IPS-20b (cell line): Measurements from ENCODE around the gene GIMAP8.

Source experiments
- H3K27ac ChIP-seq: one replicate; pipeline ENCODE4 v1.5.1; 2013; ENCODE audit warnings: low read length
- H3K27me3 ChIP-seq: 2 replicates; pipeline ENCODE4 v1.6.1; 2013; ENCODE audit warnings: mild to moderate bottlenecking, low read length, inconsistent platforms; ENCODE audit not compliant: insufficient read depth
- H3K36me3 ChIP-seq: 2 replicates; pipeline ENCODE4 v1.6.1; 2013; ENCODE audit warnings: low read depth, mild to moderate bottlenecking, inconsistent platforms, low read length, moderate library complexity; ENCODE audit not compliant: insufficient read depth
- H3K4me1 ChIP-seq: 2 replicates; pipeline ENCODE4 v1.6.1; 2013; ENCODE audit warnings: mild to moderate bottlenecking, control low read depth, inconsistent platforms, low read length, moderate library complexity; ENCODE audit not compliant: insufficient read depth
- H3K4me3 ChIP-seq: 2 replicates; pipeline ENCODE4 v1.5.1; 2013; ENCODE audit warnings: mild to moderate bottlenecking, low read length, inconsistent platforms
- H3K9ac ChIP-seq: 2 replicates; pipeline ENCODE4 v1.6.1; 2013; ENCODE audit warnings: low read depth, mild to moderate bottlenecking, inconsistent platforms, low read length, moderate library complexity
- H3K9me3 ChIP-seq: 2 replicates; pipeline ENCODE4 v1.6.1; 2013; ENCODE audit warnings: mild to moderate bottlenecking, low read depth, low read length, inconsistent platforms; ENCODE audit not compliant: insufficient read depth

Gene GIMAP8

DNA sequence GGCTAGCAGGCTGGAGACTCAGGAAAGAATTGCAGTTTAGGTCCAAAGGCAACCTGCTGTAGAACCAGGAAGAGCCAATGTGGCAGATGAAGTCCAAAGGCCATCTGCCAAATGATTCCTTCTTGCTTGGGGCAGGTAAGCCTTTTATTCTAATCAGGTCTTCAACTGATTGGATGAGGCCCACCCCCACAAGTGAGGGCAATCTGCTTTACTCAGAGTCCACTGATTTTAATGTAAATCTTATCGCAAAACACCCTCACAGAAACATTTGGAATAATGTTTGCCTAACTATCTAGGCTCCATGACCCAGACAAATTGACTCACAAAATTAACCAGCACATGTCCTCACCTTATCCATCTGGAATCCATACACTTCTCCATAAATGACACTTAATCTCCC, 7.8 kb downstream of the GIMAP8 start:
- no peak overlapping the region for H3K4me3 ChIP-seq
- H3K27me3 ChIP-seq: no peaks in the 10 kb centered on the region; the same call in 1 of the 2 replicates
- H3K27ac ChIP-seq: no peak overlapping the region
- no peak overlapping the region for H3K9ac ChIP-seq
- no peaks in the 10 kb centered on the region for H3K4me1 ChIP-seq
- H3K36me3 ChIP-seq: no peaks in the 10 kb centered on the region
- H3K9me3 ChIP-seq: peaks cover 11% of the 10 kb centered on the region

GRCh38 chr7:150458756-150459155, 8.3 kb downstream of the GIMAP8 start:
- H3K9me3 ChIP-seq: peaks cover 11% of the 10 kb centered on the region
- no peak overlapping the region for H3K9ac ChIP-seq
- no peak overlapping the region for H3K27ac ChIP-seq
- no peaks in the 10 kb centered on the region for H3K36me3 ChIP-seq
- H3K27me3 ChIP-seq: no peaks in the 10 kb centered on the region
- H3K4me3 ChIP-seq: no peak overlapping the region
- H3K4me1 ChIP-seq: no peaks in the 10 kb centered on the region

- peaks cover under 1% of the 10 kb centered on the region; the same call in 1 of the 2 replicates for H3K27me3 ChIP-seq
- peaks cover 8% of the 10 kb centered on the region for H3K9me3 ChIP-seq
- H3K4me1 ChIP-seq: no peaks in the 10 kb centered on the region
- no peaks in the 10 kb centered on the region for H3K36me3 ChIP-seq
- H3K4me3 ChIP-seq: no peak overlapping the region
- no peak overlapping the region for H3K27ac ChIP-seq
- H3K9ac ChIP-seq: no peak overlapping the region
Measured at GRCh38 chr7:150461520-150461919, 11.1 kb downstream of the GIMAP8 start.

DNA sequence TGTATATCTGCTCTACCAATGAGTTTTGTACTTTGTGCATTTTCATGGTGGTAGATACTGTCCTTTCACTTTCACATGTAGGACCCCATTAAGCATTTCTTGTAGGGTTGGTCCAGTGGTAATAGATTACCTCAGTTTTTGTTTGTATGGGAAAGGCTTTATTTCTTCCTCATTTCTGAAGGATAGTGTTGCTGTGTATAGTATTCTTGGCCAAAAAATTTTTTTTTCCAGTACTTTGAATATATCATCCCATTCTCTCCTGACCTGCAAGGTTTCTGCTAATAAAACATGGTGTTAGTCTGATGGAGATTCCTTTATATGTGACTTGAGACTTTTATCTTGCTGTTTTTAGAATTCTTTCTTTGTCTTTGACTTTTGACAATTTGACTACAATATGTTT, 12.0 kb downstream of the GIMAP8 start:
- no peak overlapping the region for H3K9ac ChIP-seq
- H3K27ac ChIP-seq: no peak overlapping the region
- no peak overlapping the region for H3K4me3 ChIP-seq
- no peaks in the 10 kb centered on the region for H3K36me3 ChIP-seq
- H3K27me3 ChIP-seq: peaks cover 7% of the 10 kb centered on the region; the same call in 1 of the 2 replicates
- no peaks in the 10 kb centered on the region for H3K4me1 ChIP-seq
- H3K9me3 ChIP-seq: no peaks in the 10 kb centered on the region

DNA sequence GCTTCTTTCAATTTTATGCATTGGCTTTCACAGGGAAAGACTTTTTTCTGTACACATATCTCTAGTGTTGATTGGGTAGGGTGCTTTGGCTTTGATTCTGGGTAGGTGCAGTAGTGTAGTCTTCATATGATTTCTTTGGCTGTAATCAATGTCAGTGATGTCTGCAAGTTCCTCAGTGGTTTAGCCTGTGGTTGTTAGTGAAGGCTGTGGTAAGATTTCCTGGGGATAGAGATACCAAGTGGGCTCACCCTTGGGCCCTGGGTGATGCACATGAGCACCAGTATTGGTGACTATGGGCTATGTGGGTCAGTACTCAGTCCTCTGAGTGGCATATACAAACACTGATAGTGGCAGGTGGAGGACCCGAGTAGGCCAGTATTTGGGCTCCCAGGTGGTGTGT, 13.0 kb downstream of the GIMAP8 start:
- Histone ChIP-seq H3K9me3 (no peaks in the 10 kb centered on the region), H3K4me3 (no peak overlapping the region), H3K9ac (no peak overlapping the region), H3K4me1 (no peaks in the 10 kb centered on the region), H3K27ac (no peak overlapping the region), H3K36me3 (no peaks in the 10 kb centered on the region), H3K27me3 (peaks cover 7% of the 10 kb centered on the region; the same call in 1 of the 2 replicates)

DNA sequence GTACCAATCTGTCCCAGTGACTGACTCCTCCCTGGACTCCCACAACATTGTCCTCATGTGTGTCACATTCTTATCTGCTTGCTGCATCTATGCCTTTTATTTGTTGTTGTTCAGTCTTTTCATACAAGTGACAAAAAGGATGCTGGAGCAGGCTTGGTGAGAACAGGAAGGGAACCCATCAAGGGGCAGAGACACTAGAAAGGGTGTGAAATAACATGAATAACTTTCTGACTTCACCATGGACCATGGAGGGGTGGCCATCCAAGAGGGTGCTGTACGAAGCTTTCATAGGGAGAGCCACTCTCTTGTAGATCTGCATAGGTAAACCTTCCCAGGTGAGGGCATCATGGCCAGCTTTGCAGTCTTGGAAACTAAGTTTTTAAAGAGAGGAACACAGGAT, 14.5 kb downstream of the GIMAP8 start:
- H3K4me1 ChIP-seq: no peaks in the 10 kb centered on the region
- no peaks in the 10 kb centered on the region for H3K9me3 ChIP-seq
- H3K27ac ChIP-seq: no peak overlapping the region
- H3K4me3 ChIP-seq: no peak overlapping the region
- H3K9ac ChIP-seq: no peak overlapping the region
- H3K27me3 ChIP-seq: peaks cover 7% of the 10 kb centered on the region; the same call in 1 of the 2 replicates
- H3K36me3 ChIP-seq: no peaks in the 10 kb centered on the region

GRCh38 chr7:150465414-150465813, 15.0 kb downstream of the GIMAP8 start:
- Histone ChIP-seq H3K9ac (no peak overlapping the region), H3K4me1 (no peaks in the 10 kb centered on the region), H3K9me3 (no peaks in the 10 kb centered on the region), H3K4me3 (no peak overlapping the region), H3K36me3 (no peaks in the 10 kb centered on the region), H3K27me3 (peaks cover 7% of the 10 kb centered on the region; the same call in 1 of the 2 replicates), H3K27ac (no peak overlapping the region)

- H3K9ac ChIP-seq: no peak overlapping the region
- H3K9me3 ChIP-seq: no peaks in the 10 kb centered on the region
- H3K36me3 ChIP-seq: no peaks in the 10 kb centered on the region
- H3K27me3 ChIP-seq: peaks cover 7% of the 10 kb centered on the region; the same call in 1 of the 2 replicates
- no peak overlapping the region for H3K4me3 ChIP-seq
- no peaks in the 10 kb centered on the region for H3K4me1 ChIP-seq
- H3K27ac ChIP-seq: no peak overlapping the region
Measured at GRCh38 chr7:150466477-150466876, 16.0 kb downstream of the GIMAP8 start.

DNA sequence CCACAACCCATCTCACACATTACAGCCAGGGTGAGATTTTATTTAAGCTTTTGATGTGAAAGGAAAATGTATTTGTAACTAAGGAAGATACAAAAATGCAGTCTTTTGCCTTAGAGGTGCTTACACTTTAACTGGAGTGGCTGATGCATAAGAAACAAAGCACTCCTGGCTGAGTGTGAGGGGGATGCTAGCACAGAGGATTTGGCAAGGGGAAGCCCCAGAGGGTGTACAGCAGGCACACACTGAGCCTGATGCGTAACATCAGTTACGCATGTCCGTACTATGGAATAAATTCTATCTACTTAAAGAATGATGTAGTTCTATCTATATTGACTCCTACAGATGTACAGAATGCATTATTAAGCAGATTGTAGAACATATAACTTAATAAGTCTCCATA, 17.8 kb downstream of the GIMAP8 start:
- Histone ChIP-seq H3K4me3 (no peak overlapping the region), H3K9me3 (no peaks in the 10 kb centered on the region), H3K9ac (no peak overlapping the region), H3K27me3 (peaks cover 7% of the 10 kb centered on the region; the same call in 1 of the 2 replicates), H3K27ac (no peak overlapping the region), H3K4me1 (no peaks in the 10 kb centered on the region), H3K36me3 (no peaks in the 10 kb centered on the region)

DNA sequence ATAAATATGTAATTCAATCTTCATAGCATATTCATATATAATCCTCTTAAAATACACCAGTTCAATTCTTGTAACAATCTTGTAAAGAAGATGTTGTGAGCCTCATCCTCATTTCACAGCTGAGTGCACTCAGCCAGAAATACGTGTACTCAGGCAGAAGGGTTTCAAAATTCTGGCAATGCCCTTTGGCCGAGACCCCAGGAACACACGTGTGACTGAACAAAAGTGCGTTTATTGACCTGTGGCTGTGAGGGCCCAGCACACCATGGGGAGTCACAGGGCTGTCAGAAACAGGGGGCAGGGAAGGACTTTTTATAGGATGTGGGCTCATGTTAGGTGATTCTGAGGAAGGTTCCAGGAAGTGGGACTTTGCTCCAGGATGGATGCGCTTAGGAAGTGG, 21.5 kb downstream of the GIMAP8 start:
- Histone ChIP-seq H3K27ac (no peak overlapping the region), H3K4me1 (no peaks in the 10 kb centered on the region), H3K4me3 (no peak overlapping the region), H3K36me3 (no peaks in the 10 kb centered on the region), H3K9me3 (no peaks in the 10 kb centered on the region), H3K27me3 (peaks cover 3% of the 10 kb centered on the region; the same call in 1 of the 2 replicates), H3K9ac (no peak overlapping the region)

- H3K36me3 ChIP-seq: no peaks in the 10 kb centered on the region
- H3K9me3 ChIP-seq: no peaks in the 10 kb centered on the region
- H3K4me3 ChIP-seq: no peak overlapping the region
- no peak overlapping the region for H3K27ac ChIP-seq
- H3K27me3 ChIP-seq: no peaks in the 10 kb centered on the region; the same call in 1 of the 2 replicates
- no peaks in the 10 kb centered on the region for H3K4me1 ChIP-seq
- H3K9ac ChIP-seq: no peak overlapping the region
Measured at GRCh38 chr7:150473902-150474301, 23.5 kb downstream of the GIMAP8 start.

DNA sequence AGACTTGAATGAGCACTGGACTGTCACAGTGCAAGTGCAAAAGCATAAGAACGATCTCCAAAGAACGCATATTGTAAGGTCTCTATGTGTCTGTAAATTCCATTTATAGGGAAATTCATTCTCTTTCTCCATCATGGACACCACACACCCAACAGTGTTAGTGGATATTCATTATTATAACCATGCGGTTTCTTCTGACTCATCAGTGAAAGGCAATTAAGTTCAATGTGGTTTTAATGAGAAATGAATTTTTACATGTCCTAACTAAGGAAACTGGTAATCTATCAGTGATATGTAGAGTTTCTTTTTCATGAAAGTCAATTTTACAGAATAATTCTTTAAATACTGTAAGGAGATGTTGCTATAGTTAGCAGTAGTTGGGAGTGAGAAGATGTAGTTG, 25.9 kb downstream of the GIMAP8 start:
- no peak overlapping the region for H3K4me3 ChIP-seq
- H3K36me3 ChIP-seq: no peaks in the 10 kb centered on the region
- no peaks in the 10 kb centered on the region; the same call in 1 of the 2 replicates for H3K27me3 ChIP-seq
- no peak overlapping the region for H3K9ac ChIP-seq
- no peaks in the 10 kb centered on the region for H3K4me1 ChIP-seq
- no peaks in the 10 kb centered on the region for H3K9me3 ChIP-seq
- no peak overlapping the region for H3K27ac ChIP-seq
